22Rv1 (cell line): ENCODE data around the gene TMEM244.
"Not testable (repeated sequence)": the region's sequence is repeated elsewhere in the genome, so short reads cannot be mapped to it uniquely, and the experiment has no call there.

Experiments
- H3K27ac ChIP-seq: fragments of 450-650 bp; 2 replicates; pipeline ENCODE4 v1.5.1; 2017
- ZFX ChIP-seq: fragments of 450-650 bp; IDR thresholded peaks from 2 replicates; pipeline ENCODE4 v1.6.1; 2017; ENCODE audit warnings: antibody characterized with exemption, borderline replicate concordance
- TF ChIP-seq, protein P1 (sequence below): fragments of 450-650 bp; IDR thresholded peaks from 2 replicates; pipeline ENCODE4 v1.5.1; 2017; ENCODE audit warnings: mild to moderate bottlenecking

Gene TMEM244

GRCh38 chr6:129884211-129884610 is 23.1 kb upstream of the TMEM244 start:
- TF ChIP-seq, protein P1, sequence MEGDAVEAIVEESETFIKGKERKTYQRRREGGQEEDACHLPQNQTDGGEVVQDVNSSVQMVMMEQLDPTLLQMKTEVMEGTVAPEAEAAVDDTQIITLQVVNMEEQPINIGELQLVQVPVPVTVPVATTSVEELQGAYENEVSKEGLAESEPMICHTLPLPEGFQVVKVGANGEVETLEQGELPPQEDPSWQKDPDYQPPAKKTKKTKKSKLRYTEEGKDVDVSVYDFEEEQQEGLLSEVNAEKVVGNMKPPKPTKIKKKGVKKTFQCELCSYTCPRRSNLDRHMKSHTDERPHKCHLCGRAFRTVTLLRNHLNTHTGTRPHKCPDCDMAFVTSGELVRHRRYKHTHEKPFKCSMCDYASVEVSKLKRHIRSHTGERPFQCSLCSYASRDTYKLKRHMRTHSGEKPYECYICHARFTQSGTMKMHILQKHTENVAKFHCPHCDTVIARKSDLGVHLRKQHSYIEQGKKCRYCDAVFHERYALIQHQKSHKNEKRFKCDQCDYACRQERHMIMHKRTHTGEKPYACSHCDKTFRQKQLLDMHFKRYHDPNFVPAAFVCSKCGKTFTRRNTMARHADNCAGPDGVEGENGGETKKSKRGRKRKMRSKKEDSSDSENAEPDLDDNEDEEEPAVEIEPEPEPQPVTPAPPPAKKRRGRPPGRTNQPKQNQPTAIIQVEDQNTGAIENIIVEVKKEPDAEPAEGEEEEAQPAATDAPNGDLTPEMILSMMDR, result no peak
- TF ChIP-seq ZFX, result no peak
- H3K27ac ChIP-seq, result no peak overlapping the region

- H3K27ac ChIP-seq, result no peak overlapping the region
- TF ChIP-seq, protein P1, result no peak
- TF ChIP-seq ZFX, result no peak
Measured at GRCh38 chr6:129882510-129883023, 21.5 kb upstream of the TMEM244 start.

DNA sequence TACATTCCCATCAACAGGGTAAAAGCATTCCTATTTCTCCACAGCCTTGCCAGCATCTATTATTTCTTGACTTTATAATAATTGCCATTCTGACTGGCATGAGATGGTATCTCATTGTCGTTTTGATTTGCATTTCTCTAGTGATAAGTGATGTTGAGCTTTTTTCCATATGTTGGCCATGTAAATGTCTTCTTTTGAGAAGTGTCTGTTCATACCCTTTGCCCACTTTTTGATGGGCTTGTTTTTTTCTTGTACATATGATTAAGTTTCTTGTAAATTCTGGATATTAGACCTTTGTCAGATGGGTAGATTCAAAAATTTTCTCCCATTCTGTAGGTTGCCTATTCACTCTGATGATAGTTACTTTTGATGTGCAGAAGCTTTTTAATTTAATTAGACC is 16.8 kb upstream of the TMEM244 start:
- not testable (repeated sequence) for H3K27ac ChIP-seq

GRCh38 chr6:129875610-129876520 is 14.8 kb upstream of the TMEM244 start:
- TF ChIP-seq, protein P1, result no peak
- no peak for TF ChIP-seq ZFX
- H3K27ac ChIP-seq, result no peak overlapping the region

GRCh38 chr6:129874837-129875236 is 13.7 kb upstream of the TMEM244 start:
- H3K27ac ChIP-seq, result no peak overlapping the region
- no peak for TF ChIP-seq ZFX
- TF ChIP-seq, protein P1, result no peak

DNA sequence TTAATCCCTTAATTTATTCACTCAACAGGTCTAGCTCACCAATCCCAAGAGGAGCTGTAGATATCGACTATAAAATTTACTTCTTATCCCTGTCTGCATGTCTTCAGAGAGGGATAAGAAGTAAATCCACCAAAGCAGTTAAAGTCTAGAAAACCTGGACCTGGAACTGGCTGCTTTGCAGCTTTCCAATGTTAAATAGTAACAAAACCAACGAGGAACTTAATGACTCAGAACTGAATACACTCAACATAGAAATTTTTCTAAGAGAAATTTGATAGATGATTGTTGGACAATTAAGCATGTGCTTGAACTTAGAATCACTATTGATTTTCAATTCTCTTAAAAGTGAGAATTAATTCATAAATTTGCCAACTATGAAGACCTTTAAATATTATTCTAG is 11.5 kb upstream of the TMEM244 start:
- H3K27ac ChIP-seq, result no peak overlapping the region
- TF ChIP-seq ZFX, result no peak
- TF ChIP-seq, protein P1, result no peak

DNA sequence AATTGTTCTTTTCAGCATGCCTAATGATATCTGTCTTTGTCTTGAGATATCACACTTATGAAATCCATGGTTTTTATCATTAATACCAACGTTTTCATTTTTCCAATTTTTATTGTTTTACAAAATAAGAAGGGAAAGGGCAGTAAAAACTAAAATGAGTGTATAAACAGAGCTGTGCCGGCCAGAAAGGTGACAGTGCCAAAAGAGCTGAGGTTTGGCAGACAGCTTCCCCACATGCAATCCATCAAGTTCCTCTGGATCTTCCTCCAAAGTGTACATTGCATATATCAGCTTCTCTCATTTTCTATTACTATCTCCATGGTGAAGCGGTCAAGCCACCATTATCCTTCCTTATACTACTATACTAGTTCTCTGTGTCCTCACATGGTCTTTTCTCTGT is 10.1 kb upstream of the TMEM244 start:
- no peak for TF ChIP-seq ZFX
- TF ChIP-seq, protein P1, result no peak
- H3K27ac ChIP-seq, result no peak overlapping the region
